HG03039 (cell line): Measurements from ENCODE around the gene MCFD2.
"Not testable (repeated sequence)": the region's sequence is repeated elsewhere in the genome, so short reads cannot be mapped to it uniquely, and the experiment has no call there.

ENCODE experiments used
- ATAC-seq: cut with Tn5 transposase; IDR thresholded peaks from one replicate; pipeline ENCODE4 v1.9.1; 2021; ENCODE audit warnings: mild to moderate bottlenecking, moderate library complexity; ENCODE audit not compliant: unreplicated experiment

Gene MCFD2

GRCh38 chr2:46875962-46876689 is 39.5 kb downstream of the MCFD2 start:
- ATAC-seq, result not testable (repeated sequence)

GRCh38 chr2:46875226-46875899 is 40.2 kb downstream of the MCFD2 start:
- no peak for ATAC-seq

DNA sequence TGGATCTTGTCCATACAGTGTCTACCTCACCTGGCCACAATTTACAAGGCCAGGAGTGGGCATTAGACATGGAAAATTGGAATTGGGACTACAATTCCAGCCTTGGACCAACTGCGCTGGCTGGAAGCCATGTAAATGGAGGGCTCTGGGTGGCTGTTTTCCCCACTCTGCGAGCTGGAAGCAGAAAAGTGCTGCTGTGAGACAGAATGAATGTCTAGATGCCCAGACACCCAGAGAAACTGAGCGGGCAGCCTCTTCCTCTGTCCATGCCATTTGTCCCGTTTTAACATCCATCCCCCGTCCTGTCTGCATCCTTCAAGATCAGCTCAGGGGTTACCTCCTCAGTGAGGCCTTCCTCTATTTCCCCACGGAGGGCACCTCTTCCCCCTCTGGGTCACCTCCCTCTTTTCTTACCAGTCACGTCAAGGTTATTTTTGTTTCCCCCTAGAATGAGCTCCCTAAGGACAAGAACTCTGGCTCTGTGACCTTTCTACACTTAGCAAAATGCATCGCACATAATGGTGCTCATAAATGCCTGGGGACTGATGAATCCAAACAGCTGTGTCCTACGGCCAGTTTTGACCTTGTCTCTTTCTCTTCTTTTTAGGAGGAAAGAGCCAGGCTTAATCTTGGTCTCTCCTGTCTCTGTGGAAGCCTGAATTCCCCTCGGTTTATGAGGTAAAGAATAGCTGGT is 41.2 kb downstream of the MCFD2 start:
- no peak for ATAC-seq

- no peak for ATAC-seq
Measured at GRCh38 chr2:46873604-46874068, 42.0 kb downstream of the MCFD2 start.

DNA sequence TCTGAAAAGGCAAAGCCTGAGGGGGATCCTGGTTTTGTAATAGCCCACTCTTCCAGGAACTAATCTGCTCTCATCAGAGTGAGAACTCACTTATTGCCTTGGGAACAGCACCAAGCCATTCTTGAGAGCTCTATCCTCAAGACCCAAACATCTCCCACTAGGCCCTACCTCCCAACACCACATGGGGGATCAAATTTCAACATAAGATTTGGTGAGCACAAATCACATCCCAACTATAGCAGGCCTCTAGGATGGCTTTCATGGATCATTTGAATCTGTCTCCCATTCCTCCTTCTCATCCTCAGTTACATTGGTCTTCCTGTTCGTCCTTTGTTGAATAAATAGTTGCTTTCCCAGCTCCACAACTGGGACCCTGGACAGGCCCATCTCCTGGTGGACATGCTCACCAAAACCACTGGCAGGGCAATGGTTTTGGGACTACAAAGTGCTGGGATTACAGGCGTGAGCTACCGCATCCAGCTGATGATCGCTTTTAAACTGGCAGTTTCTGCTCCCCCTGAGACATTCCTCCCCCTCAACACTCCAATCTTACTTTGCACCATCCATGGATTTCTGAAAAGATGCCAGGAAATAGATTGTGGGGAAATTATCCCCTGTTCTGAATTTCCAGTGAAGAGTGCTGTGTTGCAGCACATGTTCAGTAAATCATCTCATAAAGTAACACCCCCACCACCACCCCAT is 42.6 kb downstream of the MCFD2 start:
- ATAC-seq, result no peak

DNA sequence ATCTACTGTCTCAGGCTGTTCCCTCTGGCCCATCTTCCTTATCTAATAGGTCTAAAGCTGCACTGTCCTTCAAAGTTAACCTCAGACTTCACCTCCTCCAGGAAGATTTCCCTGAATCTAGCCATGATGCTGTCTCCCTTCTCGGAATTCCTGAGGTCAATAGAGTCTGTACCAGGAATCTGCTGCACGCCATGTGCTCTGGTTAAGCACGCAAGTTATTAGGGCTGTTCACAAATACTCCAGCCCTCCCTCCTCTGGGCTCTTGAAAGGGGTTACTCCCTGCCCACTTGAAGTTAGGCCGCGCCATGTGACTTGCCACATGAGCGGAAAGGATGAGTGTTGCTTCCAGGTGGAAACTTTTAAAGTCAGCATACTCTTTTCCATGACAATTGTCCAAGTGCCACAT is 43.6 kb downstream of the MCFD2 start:
- ATAC-seq, result no peak

DNA sequence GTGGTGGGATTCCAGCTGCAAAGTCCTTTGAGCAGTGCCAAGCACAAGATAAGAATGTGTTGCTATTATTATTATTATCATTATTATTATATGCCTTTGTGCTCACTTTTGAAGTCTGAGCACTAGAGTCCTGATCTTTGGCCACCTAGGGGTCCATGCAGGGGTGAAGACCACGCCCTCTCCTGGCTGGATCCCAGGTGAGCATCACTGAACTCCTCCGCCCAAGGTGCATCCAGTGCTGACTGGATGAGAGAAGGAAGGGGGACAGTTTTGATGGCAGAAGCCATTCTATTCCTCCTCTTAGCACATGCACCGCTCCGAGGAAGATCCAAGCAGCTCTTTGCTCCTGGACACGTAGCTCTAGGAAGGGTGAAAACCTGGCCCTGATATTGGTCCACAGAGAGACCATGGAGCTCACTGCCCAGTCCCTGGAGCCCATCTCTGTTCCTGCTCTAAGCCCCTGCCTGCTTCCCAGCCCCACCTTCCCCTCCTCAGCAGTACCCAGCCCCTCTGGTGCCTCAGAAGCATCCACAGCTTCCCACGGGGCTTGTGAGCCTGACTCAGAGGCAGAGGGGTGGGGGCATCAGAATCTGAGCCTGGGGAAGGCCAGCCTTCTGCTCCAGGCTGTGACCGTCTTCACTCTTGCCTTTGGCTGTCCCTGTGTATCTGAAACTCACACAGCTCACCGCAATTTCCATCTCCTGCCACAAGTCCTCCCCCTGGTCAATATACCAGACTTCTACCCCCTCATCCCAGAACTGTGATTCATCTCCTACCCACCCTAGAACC is 45.4 kb downstream of the MCFD2 start:
- ATAC-seq, result no peak

GRCh38 chr2:46869621-46870020 is 46.0 kb downstream of the MCFD2 start:
- no peak for ATAC-seq

DNA sequence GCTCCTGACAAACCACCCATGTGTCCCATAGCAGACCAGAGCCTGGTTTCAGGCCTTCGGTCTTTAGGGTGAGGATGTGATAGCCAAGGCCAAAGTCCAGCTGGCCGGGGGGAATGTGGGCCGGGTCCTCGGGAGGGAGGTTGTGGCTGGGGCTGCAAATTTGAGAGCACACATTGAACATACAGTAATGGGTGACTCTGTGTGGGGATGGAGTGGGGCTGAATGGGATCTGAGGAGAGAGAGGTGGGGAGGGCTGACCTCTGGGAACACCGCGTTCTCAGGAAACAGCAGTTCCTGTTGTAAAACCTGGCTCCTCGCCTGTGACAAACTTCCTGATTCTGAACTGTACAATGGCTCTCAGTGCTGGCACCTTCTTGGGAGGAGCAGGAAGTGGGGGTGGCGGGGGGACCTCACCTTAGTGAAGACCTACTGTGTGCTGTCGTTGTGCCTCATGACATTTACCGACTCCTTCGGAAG is 48.8 kb downstream of the MCFD2 start:
- ATAC-seq, result no peak

DNA sequence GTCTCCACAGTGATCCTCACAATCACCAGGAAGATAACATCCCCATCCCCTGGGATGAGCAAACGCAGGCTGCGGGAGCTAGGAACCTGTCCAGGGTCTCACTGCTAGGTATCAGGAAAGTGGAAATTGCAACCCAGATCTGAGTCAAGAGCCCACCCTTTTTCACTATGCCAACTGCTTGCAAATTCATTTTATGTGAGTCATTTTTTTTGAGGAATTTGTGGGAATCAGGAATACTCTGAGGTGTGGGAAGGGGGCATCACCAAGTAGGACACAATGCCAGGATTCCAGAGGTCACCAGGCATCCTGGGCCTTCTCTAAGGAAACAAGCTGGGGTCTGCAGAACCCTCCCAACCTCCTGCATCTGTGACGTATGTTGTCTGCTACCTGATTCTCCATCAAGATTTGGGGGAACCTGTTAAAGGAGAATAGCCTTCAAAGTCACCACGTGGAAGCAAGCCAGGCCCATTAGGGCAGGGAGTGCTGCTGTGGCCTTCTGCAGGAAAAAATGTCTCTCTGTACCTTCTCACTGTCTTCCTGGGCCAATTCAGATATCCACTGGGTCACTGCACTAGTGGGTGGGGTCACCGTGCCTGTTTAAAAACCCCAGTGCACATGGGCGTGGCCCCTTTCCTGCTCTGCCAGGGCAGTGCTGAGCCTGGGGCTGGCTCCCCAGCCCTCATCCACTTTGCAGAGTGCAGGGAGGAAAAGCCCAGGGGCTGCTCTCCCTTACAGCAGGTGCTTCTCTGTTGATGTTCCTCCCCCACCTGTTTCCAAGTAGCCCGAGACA is 50.2 kb downstream of the MCFD2 start:
- no peak for ATAC-seq

DNA sequence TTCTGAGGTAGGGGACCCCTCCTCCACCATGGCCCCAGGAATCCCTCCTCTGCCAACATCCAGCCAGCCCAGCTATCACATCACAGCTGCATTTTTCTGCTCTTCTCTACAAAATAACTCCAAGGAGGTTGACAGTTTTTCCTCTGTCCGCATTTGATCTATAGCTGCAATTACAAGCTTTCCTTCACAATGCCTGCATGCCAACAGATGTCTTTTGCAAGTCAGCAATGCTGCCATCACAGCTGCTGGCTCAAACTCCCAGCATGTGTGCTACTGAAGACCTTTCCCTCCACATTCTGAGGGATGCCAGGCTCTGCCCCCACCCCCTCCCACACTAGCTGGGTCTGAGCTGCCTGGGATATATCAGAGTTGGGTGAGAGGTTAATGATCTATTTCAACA is 51.7 kb downstream of the MCFD2 start:
- no peak for ATAC-seq

DNA sequence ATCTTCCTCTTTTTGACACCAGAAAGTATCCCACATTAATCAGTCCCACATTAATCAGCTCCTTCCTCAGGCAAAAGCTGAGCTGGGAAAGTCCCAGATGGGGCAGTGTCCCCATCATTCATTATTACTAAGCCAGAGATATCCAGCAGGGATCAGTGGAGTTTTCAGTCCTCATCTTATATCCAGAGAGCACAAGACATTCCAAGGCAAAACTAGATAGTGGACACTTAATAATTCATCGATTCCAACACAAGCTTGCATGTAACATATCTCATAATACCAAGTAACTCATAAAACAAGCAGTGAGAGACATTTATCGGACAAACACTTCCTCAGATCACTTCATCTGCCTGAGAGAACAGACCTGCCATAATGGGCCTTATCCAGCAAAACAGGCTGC is 53.1 kb downstream of the MCFD2 start:
- ATAC-seq, result no peak

GRCh38 chr2:46861916-46862315 is 53.7 kb downstream of the MCFD2 start:
- ATAC-seq, result no peak

- ATAC-seq, result no peak
Measured at GRCh38 chr2:46859482-46859881, 56.1 kb downstream of the MCFD2 start.

DNA sequence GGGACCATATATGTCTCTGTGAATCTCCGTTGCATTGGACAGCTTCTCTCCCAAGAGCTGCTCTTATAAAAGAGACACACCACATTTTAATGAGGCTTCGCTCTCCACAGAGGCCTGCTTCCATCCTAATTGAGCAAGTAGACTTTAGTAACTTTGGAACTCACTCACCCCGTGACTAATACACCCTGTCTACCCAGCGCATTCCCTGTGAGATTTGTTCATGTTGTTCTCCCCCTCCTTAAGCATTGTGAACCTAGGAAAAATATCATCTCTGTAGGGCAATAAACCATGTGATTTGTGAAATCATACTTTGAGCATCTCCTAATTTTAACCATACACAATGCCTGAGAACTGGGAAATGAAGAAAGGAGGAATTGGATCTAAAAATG is 56.9 kb downstream of the MCFD2 start:
- no peak for ATAC-seq

DNA sequence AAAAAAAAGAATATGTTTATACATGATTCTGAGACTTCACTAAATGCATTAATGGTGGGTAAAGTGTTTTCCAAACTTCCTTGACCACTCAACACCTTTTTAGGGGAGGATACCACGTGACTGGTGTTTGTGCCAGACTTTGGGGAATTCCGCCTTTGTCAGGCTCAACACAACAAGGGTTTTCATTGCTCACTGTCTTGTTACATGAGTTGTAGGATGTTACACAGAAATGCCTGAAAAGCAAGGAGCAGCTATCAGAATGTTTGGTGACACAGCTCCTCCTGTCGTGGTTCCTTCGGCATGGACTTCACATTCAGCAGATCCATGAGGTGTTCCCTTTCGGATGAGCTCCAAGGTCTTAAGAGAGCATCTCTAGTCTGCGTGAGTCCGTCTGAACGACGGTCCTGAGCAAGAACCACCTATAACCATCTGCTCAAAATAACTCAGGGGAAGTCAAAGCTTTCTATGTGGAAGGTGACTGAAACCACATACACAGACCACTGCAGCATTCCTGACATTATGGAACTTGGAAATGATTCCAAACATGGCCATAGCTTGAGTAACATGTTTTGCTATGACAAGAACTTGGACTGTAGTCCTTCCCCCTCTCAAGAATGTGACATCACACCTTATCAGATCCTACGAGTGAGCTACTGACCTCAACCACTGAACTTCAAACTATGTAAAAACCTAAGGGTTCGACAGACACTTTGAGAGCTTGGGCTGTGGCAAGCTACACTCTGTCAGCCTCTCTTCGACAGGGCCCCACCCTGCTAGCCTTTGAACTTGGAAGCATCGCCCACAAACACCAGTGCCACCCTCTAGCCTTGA is 57.5 kb downstream of the MCFD2 start:
- ATAC-seq, result no peak

GRCh38 chr2:46856336-46856735 is 59.3 kb downstream of the MCFD2 start:
- ATAC-seq, result no peak

GRCh38 chr2:46855805-46856204 is 59.8 kb downstream of the MCFD2 start:
- ATAC-seq, result no peak

DNA sequence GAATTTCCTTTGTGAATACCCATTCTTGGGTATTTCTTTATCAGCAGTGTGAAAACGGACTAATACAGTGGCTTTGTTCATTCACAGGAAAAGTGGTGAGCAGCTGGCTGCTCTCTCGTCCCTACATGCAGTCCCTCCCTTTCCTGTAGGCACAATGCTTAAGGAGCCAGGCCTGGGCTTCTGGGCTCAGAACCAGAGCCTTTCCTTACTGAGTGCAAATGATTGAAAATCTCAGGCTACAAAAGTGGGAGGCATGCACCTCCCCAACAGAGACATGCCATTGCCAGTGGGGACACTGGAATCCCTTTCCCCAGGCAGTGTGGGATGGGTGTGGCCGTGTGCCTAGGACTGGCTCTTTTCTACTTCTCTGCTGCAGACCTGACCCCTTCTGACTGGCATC is 61.3 kb downstream of the MCFD2 start:
- ATAC-seq, result no peak
